Muscle of leg (tissue), 16 donors: Measurements from ENCODE around the gene POTEM. TPM values are rescaled to one million over a fixed set of nuclear protein-coding genes. Genes with fewer than 3 reads are reported as not detected.
"Not testable (repeated sequence)": the region's sequence is repeated elsewhere in the genome, so short reads cannot be mapped to it uniquely, and the experiment has no call there.

ENCODE experiments used
- DNase-seq: peaks from one replicate; pipeline ENCODE4 v3.0.0; 2013
- H3K27ac ChIP-seq: one replicate; pipeline ENCODE4 v1.5.1; 2013; ENCODE audit warnings: mild to moderate bottlenecking, low read length, control low read depth
- H3K27me3 ChIP-seq: one replicate; pipeline ENCODE4 v1.6.1; 2013; ENCODE audit warnings: low read length; ENCODE audit not compliant: control insufficient read depth, insufficient read depth
- H3K36me3 ChIP-seq: one replicate; pipeline ENCODE4 v1.6.1; 2013; ENCODE audit warnings: low read length; ENCODE audit not compliant: control insufficient read depth, insufficient read depth
- H3K4me1 ChIP-seq: one replicate; pipeline ENCODE4 v1.6.1; 2013; ENCODE audit warnings: low read length; ENCODE audit not compliant: control insufficient read depth, insufficient read depth
- H3K4me3 ChIP-seq: one replicate; pipeline ENCODE4 v1.5.1; 2013; ENCODE audit warnings: low read length, control low read depth
- H3K9me3 ChIP-seq: replicated peaks from 2 replicates; pipeline ENCODE4 v1.6.1; 2013; ENCODE audit warnings: low read depth, low read length; ENCODE audit not compliant: control insufficient read depth
- WGBS: methylation state at CpG from one replicate; pipeline ENCODE4 v1.1.5; 2013; ENCODE audit warnings: missing lambda C conversion rate; ENCODE audit not compliant: insufficient coverage; 5-methylcytosine and 5-hydroxymethylcytosine counted together
- long read RNA-seq, 11 donors: transcript quantifications; one replicate each; lab custom pipeline, GENCODE V29; 2026
- polyA plus RNA-seq, 8 donors: library from polyadenylated mRNA; unstranded; fragments of 120-200 nt; gene quantifications; one replicate each; pipeline versions ENCODE4 v1.2.1 to v1.2.3, GENCODE V29; 2013; ENCODE audit warnings: inconsistent platforms in 1 of 8, low replicate concordance in 1 of 8; ENCODE audit not compliant: insufficient read length in 8 of 8, insufficient read depth in 1 of 8
- total RNA-seq: library from RNA; stranded (reverse); fragments of 120-200 nt; gene quantifications from one replicate; pipeline ENCODE4 v1.2.4, GENCODE V29; 2013

Gene POTEM
- total RNA-seq (not detected), polyA plus RNA-seq (not detected)
- long read RNA-seq, donor 1, result 0 reads
- long read RNA-seq, donor 2, result 0 reads
- long read RNA-seq, donor 3, result 0 reads
- long read RNA-seq, donor 4, result 0 reads
- long read RNA-seq, donor 5, result 0 reads
- long read RNA-seq, donor 6, result 0 reads
- long read RNA-seq, donor 7, result 0 reads
- long read RNA-seq, donor 8, result 0 reads
- long read RNA-seq, donor 9, result 0 reads
- long read RNA-seq, donor 10, result 0 reads
- long read RNA-seq, donor 11, result 0 reads

- not testable (repeated sequence) for H3K27me3 ChIP-seq, H3K36me3 ChIP-seq, H3K27ac ChIP-seq, H3K4me1 ChIP-seq, H3K9me3 ChIP-seq, DNase-seq, H3K4me3 ChIP-seq
- no CpG with 5 or more reads among the region's 13 CpGs for WGBS
Observed at GRCh38 chr14:18967134-18967533, at the start of gene POTEM. TSS of gene POTEM (plus strand) at chr14:18967434. CDS start at chr14:18967486, 52 bp downstream.

GRCh38 chr14:18918345-18918744 is 48.9 kb upstream of the POTEM start:
- H3K4me3 ChIP-seq, H3K27me3 ChIP-seq, H3K36me3 ChIP-seq, H3K9me3 ChIP-seq, H3K4me1 ChIP-seq, H3K27ac ChIP-seq, DNase-seq: not testable (repeated sequence)
- WGBS, result no CpG with 5 or more reads among the region's 8 CpGs

GRCh38 chr14:18920052-18920451 is 47.2 kb upstream of the POTEM start:
- H3K9me3 ChIP-seq, H3K36me3 ChIP-seq, H3K4me1 ChIP-seq, H3K27ac ChIP-seq, DNase-seq, H3K27me3 ChIP-seq, H3K4me3 ChIP-seq: not testable (repeated sequence)
- no CpG with 5 or more reads among the region's 19 CpGs for WGBS

GRCh38 chr14:18921055-18921701 is 46.1 kb upstream of the POTEM start:
- H3K36me3 ChIP-seq, H3K9me3 ChIP-seq, H3K27ac ChIP-seq, H3K27me3 ChIP-seq, H3K4me1 ChIP-seq, H3K4me3 ChIP-seq, DNase-seq: not testable (repeated sequence)
- WGBS, result no CpG with 5 or more reads among the region's 5 CpGs

GRCh38 chr14:18936848-18937247 is 30.4 kb upstream of the POTEM start:
- no CpG with 5 or more reads among the region's 9 CpGs for WGBS
- H3K4me1 ChIP-seq, H3K4me3 ChIP-seq, H3K27ac ChIP-seq, H3K9me3 ChIP-seq, DNase-seq, H3K36me3 ChIP-seq, H3K27me3 ChIP-seq: not testable (repeated sequence)

- not testable (repeated sequence) for H3K9me3 ChIP-seq, H3K36me3 ChIP-seq, DNase-seq, H3K27me3 ChIP-seq, H3K4me1 ChIP-seq, H3K4me3 ChIP-seq, H3K27ac ChIP-seq
- no CpG with 5 or more reads among the region's 2 CpGs for WGBS
Observed at GRCh38 chr14:18938733-18939132, 28.5 kb upstream of the POTEM start.

GRCh38 chr14:18949939-18950338 is 17.3 kb upstream of the POTEM start:
- H3K4me1 ChIP-seq, H3K27ac ChIP-seq, DNase-seq, H3K9me3 ChIP-seq, H3K4me3 ChIP-seq, H3K27me3 ChIP-seq, H3K36me3 ChIP-seq: not testable (repeated sequence)
- no CpG with 5 or more reads among the region's 6 CpGs for WGBS

GRCh38 chr14:18953085-18953484 is 14.1 kb upstream of the POTEM start:
- H3K9me3 ChIP-seq, H3K27ac ChIP-seq, H3K4me1 ChIP-seq, H3K27me3 ChIP-seq, H3K4me3 ChIP-seq, H3K36me3 ChIP-seq, DNase-seq: not testable (repeated sequence)
- WGBS, result no CpG with 5 or more reads among the region's 9 CpGs

GRCh38 chr14:18955816-18956215 is 11.4 kb upstream of the POTEM start:
- H3K36me3 ChIP-seq, H3K4me3 ChIP-seq, H3K9me3 ChIP-seq, H3K27ac ChIP-seq, H3K27me3 ChIP-seq, DNase-seq, H3K4me1 ChIP-seq: not testable (repeated sequence)
- WGBS, result no CpG with 5 or more reads among the region's 6 CpGs

GRCh38 chr14:18961576-18961975 is 5.7 kb upstream of the POTEM start:
- not testable (repeated sequence) for H3K36me3 ChIP-seq, H3K9me3 ChIP-seq, H3K4me3 ChIP-seq, H3K27me3 ChIP-seq, H3K4me1 ChIP-seq, DNase-seq, H3K27ac ChIP-seq
- no CpG with 5 or more reads among the region's 2 CpGs for WGBS
